GM20431 (cell line): ENCODE results near the gene LILRA6.
"Not testable (repeated sequence)": the region's sequence is repeated elsewhere in the genome, so short reads cannot be mapped to it uniquely, and the experiment has no call there.

Source experiments
- in situ Hi-C: fragments of 300-500 bp; cut with MseI, MboI; formaldehyde crosslinking; loops from one replicate; pipeline ENCODE4 v1.15.0; 2020; ENCODE audit warnings: low sequenced_read_pairs; ENCODE audit not compliant: unreplicated experiment

The LILRA6 gene

GRCh38 chr19:54242646-54243045 lies at the start of gene LILRA6:
Gene LILRA6, minus strand, starts transcription at chr19:54242790.
- in situ Hi-C loops = not testable (repeated sequence)

GRCh38 chr19:54289160-54289559 lies 46.6 kb upstream of the LILRA6 start:
- in situ Hi-C loops = not testable (repeated sequence)

GRCh38 chr19:54287456-54287855 lies 44.9 kb upstream of the LILRA6 start:
- in situ Hi-C loops = no loop called here

GRCh38 chr19:54286283-54286682 lies 43.7 kb upstream of the LILRA6 start:
- in situ Hi-C loops = not testable (repeated sequence)

GRCh38 chr19:54285427-54286056 lies 43.0 kb upstream of the LILRA6 start:
- in situ Hi-C loops = not testable (repeated sequence)

- in situ Hi-C loops = no loop called here
These were observed 40.3 kb upstream of the LILRA6 start for GRCh38 chr19:54282686-54283470.

GRCh38 chr19:54281729-54282075 lies 39.1 kb upstream of the LILRA6 start:
- in situ Hi-C loops = not testable (repeated sequence)

GRCh38 chr19:54281007-54281728 lies 38.6 kb upstream of the LILRA6 start, which contains the start of gene LILRB2:
Gene LILRB2, minus strand, starts transcription at chr19:54281110. Its CDS starts 614 bp downstream, at chr19:54280496.
- in situ Hi-C loops = no loop called here

GRCh38 chr19:54280441-54280840 lies 37.9 kb upstream of the LILRA6 start:
- in situ Hi-C loops = not testable (repeated sequence)

GRCh38 chr19:54280025-54280424 lies 37.4 kb upstream of the LILRA6 start:
- in situ Hi-C loops = not testable (repeated sequence)

GRCh38 chr19:54279406-54279962 lies 36.9 kb upstream of the LILRA6 start:
- in situ Hi-C loops = no loop called here

- in situ Hi-C loops = not testable (repeated sequence)
These were observed 36.1 kb upstream of the LILRA6 start for GRCh38 chr19:54278571-54279195.

GRCh38 chr19:54278056-54278455 lies 35.5 kb upstream of the LILRA6 start:
- in situ Hi-C loops = not testable (repeated sequence)

GRCh38 chr19:54277111-54277615 lies 34.6 kb upstream of the LILRA6 start:
- in situ Hi-C loops = not testable (repeated sequence)

- in situ Hi-C loops = no loop called here
These were observed 33.4 kb upstream of the LILRA6 start for GRCh38 chr19:54275951-54276350.

GRCh38 chr19:54274516-54274915 lies 31.9 kb upstream of the LILRA6 start:
- in situ Hi-C loops = not testable (repeated sequence)

GRCh38 chr19:54273821-54274220 lies 31.2 kb upstream of the LILRA6 start:
- in situ Hi-C loops = no loop called here

- in situ Hi-C loops = not testable (repeated sequence)
These were observed 29.6 kb upstream of the LILRA6 start for GRCh38 chr19:54272181-54272580.

GRCh38 chr19:54271587-54271986 lies 29.0 kb upstream of the LILRA6 start:
- in situ Hi-C loops = not testable (repeated sequence)

GRCh38 chr19:54271106-54271505 lies 28.5 kb upstream of the LILRA6 start:
- in situ Hi-C loops = no loop called here
